Neural progenitor cell (in vitro differentiated cells): ENCODE data around the gene TNF. TPM values are rescaled to one million over a fixed set of nuclear protein-coding genes. Genes with fewer than 3 reads are reported as not detected.

Experiments used
- DNase-seq: peaks from one replicate; pipeline ENCODE4 v3.0.0-alpha.2; 2016; ENCODE audit warnings: low spot score
- H2AFZ ChIP-seq: fragments of 200-600 bp; sonication (generic); replicated peaks from 2 replicates; pipeline ENCODE4 v1.6.1; 2016; ENCODE audit warnings: antibody characterized with exemption
- H3F3A ChIP-seq: fragments of 200-600 bp; sonication (generic); 2 replicates; pipeline ENCODE4 v1.6.1; 2016; ENCODE audit warnings: antibody characterized with exemption, low read depth
- H3K27ac ChIP-seq: fragments of 200-600 bp; sonication (generic); 2 replicates; pipeline ENCODE4 v1.5.1; 2016; ENCODE audit warnings: mild to moderate bottlenecking
- H3K27me3 ChIP-seq: fragments of 200-600 bp; sonication (generic); 2 replicates; pipeline ENCODE4 v1.6.1; 2016; ENCODE audit warnings: mild to moderate bottlenecking, moderate library complexity
- H3K36me3 ChIP-seq: fragments of 200-600 bp; sonication (generic); 2 replicates; pipeline ENCODE4 v1.5.1; 2016
- H3K4me1 ChIP-seq: fragments of 200-600 bp; sonication (generic); 2 replicates; pipeline ENCODE4 v1.6.1; 2016; ENCODE audit warnings: mixed run types
- H3K4me2 ChIP-seq: fragments of 200-600 bp; sonication (generic); 2 replicates; pipeline ENCODE4 v1.6.1; 2016
- H3K4me3 ChIP-seq: fragments of 200-600 bp; sonication (generic); 2 replicates; pipeline ENCODE4 v1.5.1; 2016
- H3K79me2 ChIP-seq: fragments of 200-600 bp; sonication (generic); 2 replicates; pipeline ENCODE4 v1.6.1; 2016; ENCODE audit warnings: low read depth
- H3K9ac ChIP-seq: fragments of 200-600 bp; sonication (generic); 2 replicates; pipeline ENCODE4 v1.6.1; 2016
- H3K9me3 ChIP-seq: fragments of 200-600 bp; sonication (generic); 2 replicates; pipeline ENCODE4 v1.5.1; 2016; ENCODE audit warnings: low read depth
- H4K20me1 ChIP-seq: fragments of 200-600 bp; sonication (generic); 2 replicates; pipeline ENCODE4 v1.6.1; 2016; ENCODE audit warnings: low read depth
- H3K27ac Mint-ChIP-seq: 3 replicates; pipeline ENCODE4 v1.8.0; 2021; ENCODE audit warnings: mixed read lengths
- H3K27me3 Mint-ChIP-seq: 2 replicates; pipeline ENCODE4 v1.8.0; 2022; ENCODE audit warnings: low read depth, mild to moderate bottlenecking, inconsistent platforms, moderate library complexity, mixed read lengths; ENCODE audit not compliant: insufficient read depth
- H3K36me3 Mint-ChIP-seq: 3 replicates; pipeline ENCODE4 v1.8.0; 2021; ENCODE audit warnings: mixed read lengths
- H3K4me1 Mint-ChIP-seq: 3 replicates; pipeline ENCODE4 v1.8.0; 2021; ENCODE audit warnings: mixed read lengths
- H3K4me3 Mint-ChIP-seq: 3 replicates; pipeline ENCODE4 v1.8.0; 2021; ENCODE audit warnings: mild to moderate bottlenecking, moderate library complexity, mixed read lengths
- H3K9me3 Mint-ChIP-seq: 3 replicates; pipeline ENCODE4 v1.8.0; 2020; ENCODE audit warnings: mixed read lengths
- EZH2 ChIP-seq: fragments of 200-600 bp; sonication (generic); IDR thresholded peaks from 2 replicates; pipeline ENCODE4 v1.6.1; 2017; ENCODE audit warnings: antibody characterized with exemption, mild to moderate bottlenecking, moderate library complexity
- EZH2phosphoT487 ChIP-seq: fragments of 200-600 bp; sonication (generic); IDR thresholded peaks from 2 replicates; pipeline ENCODE4 v1.6.1; 2017; ENCODE audit warnings: antibody characterized with exemption
- total RNA-seq: library from RNA; depleted of rRNA; stranded (reverse); fragments of >200 nt; gene quantifications from 2 replicates; pipeline ENCODE4 v1.2.3, GENCODE V29; 2015; ENCODE audit warnings: low replicate concordance
- TF ChIP-seq, protein P1 (sequence below): fragments of 200-600 bp; sonication (generic); IDR thresholded peaks from 2 replicates; pipeline ENCODE4 v1.5.1; 2017; ENCODE audit warnings: antibody characterized with exemption, mild to moderate bottlenecking

The TNF gene
- total RNA-seq, 1 donor from 2014 or later = not detected

GRCh38 chr6:31592396-31592771, 17.0 kb downstream of the TNF start:
- Histone ChIP-seq H3K27ac (no peak overlapping the region), H3K9me3 (no peaks in the 10 kb centered on the region), H4K20me1 (no peaks in the 10 kb centered on the region), H3F3A (no peaks in the 10 kb centered on the region), H3K79me2 (no peaks in the 10 kb centered on the region), H3K36me3 (no peaks in the 10 kb centered on the region), H3K4me1 (no peaks in the 10 kb centered on the region), H3K4me3 (no peak overlapping the region), H3K27me3 (no peaks in the 10 kb centered on the region), H3K4me2 (no peak overlapping the region), H2AFZ (no peak overlapping the region), H3K9ac (no peak overlapping the region)
- H3K36me3 Mint-ChIP-seq = no peaks in the 10 kb centered on the region
- no peaks in the 10 kb centered on the region for H3K9me3 Mint-ChIP-seq
- TF ChIP-seq, protein P1, sequence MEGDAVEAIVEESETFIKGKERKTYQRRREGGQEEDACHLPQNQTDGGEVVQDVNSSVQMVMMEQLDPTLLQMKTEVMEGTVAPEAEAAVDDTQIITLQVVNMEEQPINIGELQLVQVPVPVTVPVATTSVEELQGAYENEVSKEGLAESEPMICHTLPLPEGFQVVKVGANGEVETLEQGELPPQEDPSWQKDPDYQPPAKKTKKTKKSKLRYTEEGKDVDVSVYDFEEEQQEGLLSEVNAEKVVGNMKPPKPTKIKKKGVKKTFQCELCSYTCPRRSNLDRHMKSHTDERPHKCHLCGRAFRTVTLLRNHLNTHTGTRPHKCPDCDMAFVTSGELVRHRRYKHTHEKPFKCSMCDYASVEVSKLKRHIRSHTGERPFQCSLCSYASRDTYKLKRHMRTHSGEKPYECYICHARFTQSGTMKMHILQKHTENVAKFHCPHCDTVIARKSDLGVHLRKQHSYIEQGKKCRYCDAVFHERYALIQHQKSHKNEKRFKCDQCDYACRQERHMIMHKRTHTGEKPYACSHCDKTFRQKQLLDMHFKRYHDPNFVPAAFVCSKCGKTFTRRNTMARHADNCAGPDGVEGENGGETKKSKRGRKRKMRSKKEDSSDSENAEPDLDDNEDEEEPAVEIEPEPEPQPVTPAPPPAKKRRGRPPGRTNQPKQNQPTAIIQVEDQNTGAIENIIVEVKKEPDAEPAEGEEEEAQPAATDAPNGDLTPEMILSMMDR = no peak
- no peak for TF ChIP-seq EZH2phosphoT487
- TF ChIP-seq EZH2 = no peak
- DNase-seq = no peak
- peaks cover 7% of the 10 kb centered on the region for H3K27me3 Mint-ChIP-seq
- peaks cover 2% of the 10 kb centered on the region for H3K4me1 Mint-ChIP-seq
- no peak overlapping the region for H3K27ac Mint-ChIP-seq
- no peak overlapping the region for H3K4me3 Mint-ChIP-seq

GRCh38 chr6:31597006-31597405, 21.6 kb downstream of the TNF start:
- no peaks in the 10 kb centered on the region for H3K36me3 Mint-ChIP-seq
- no peak overlapping the region for H3K4me3 Mint-ChIP-seq
- H3K9ac ChIP-seq = no peak overlapping the region
- no peak overlapping the region for H3K4me2 ChIP-seq
- no peaks in the 10 kb centered on the region for H3K9me3 Mint-ChIP-seq
- no peak overlapping the region for H3K27ac Mint-ChIP-seq
- peaks cover 11% of the 10 kb centered on the region for H3K27me3 Mint-ChIP-seq
- DNase-seq = peak; percentile 40
- H3K4me1 ChIP-seq = no peaks in the 10 kb centered on the region
- H2AFZ ChIP-seq = no peak overlapping the region
- no peaks in the 10 kb centered on the region for H3K27me3 ChIP-seq
- TF ChIP-seq, protein P1 = peak; percentile 50
- no peak for TF ChIP-seq EZH2
- no peaks in the 10 kb centered on the region for H3K79me2 ChIP-seq
- H4K20me1 ChIP-seq = no peaks in the 10 kb centered on the region
- H3K9me3 ChIP-seq = no peaks in the 10 kb centered on the region
- peaks cover 6% of the 10 kb centered on the region for H3K4me1 Mint-ChIP-seq
- no peak overlapping the region for H3K27ac ChIP-seq
- H3K36me3 ChIP-seq = no peaks in the 10 kb centered on the region
- no peak overlapping the region for H3K4me3 ChIP-seq
- H3F3A ChIP-seq = no peaks in the 10 kb centered on the region

- no peaks in the 10 kb centered on the region for H3K9me3 ChIP-seq
- no peaks in the 10 kb centered on the region for H3K9me3 Mint-ChIP-seq
- no peak overlapping the region for H3K4me2 ChIP-seq
- TF ChIP-seq EZH2 (no peak), EZH2phosphoT487 (no peak)
- TF ChIP-seq, protein P1 = no peak
- H3K9ac ChIP-seq = no peak overlapping the region
- no peak overlapping the region for H3K4me3 Mint-ChIP-seq
- no peak overlapping the region for H3K27ac ChIP-seq
- no peaks in the 10 kb centered on the region for H3F3A ChIP-seq
- no peaks in the 10 kb centered on the region for H3K4me1 Mint-ChIP-seq
- no peaks in the 10 kb centered on the region for H3K79me2 ChIP-seq
- no peaks in the 10 kb centered on the region for H3K36me3 ChIP-seq
- no peak overlapping the region for H2AFZ ChIP-seq
- H3K4me3 ChIP-seq = no peak overlapping the region
- no peaks in the 10 kb centered on the region for H3K36me3 Mint-ChIP-seq
- no peaks in the 10 kb centered on the region for H3K4me1 ChIP-seq
- DNase-seq = no peak
- H3K27me3 Mint-ChIP-seq = no peaks in the 10 kb centered on the region
- H3K27ac Mint-ChIP-seq = no peak overlapping the region
- no peaks in the 10 kb centered on the region for H3K27me3 ChIP-seq
- H4K20me1 ChIP-seq = no peaks in the 10 kb centered on the region
Measured at GRCh38 chr6:31607317-31607716, 32.0 kb downstream of the TNF start.
